ENCODE data around the gene FIGNL2. TPM values are rescaled to one million over a fixed set of nuclear protein-coding genes. Genes with fewer than 3 reads are reported as not detected.

The FIGNL2 gene
- total and polyA plus RNA-seq, 9 of the 15 experiments (the other 6 are each of a cell fraction or from before 2014, with no cell fraction given): 0.01 TPM; not detected in 8

GRCh38 chr12:51785906-51786305 is 62.6 kb downstream of the FIGNL2 start:
- DNase-seq (ENCODE audit: extremely low read depth in 1 of 4, low spot score in 3 of 4) (no peak), FAIRE-seq (no peak), ATAC-seq (no peak)
- in situ Hi-C loops (cut with MboI): no loop called here
- Histone ChIP-seq H3K27me3 (ENCODE audit: control insufficient read depth in 2 of 2, insufficient read depth in 2 of 2, low read length in 2 of 2) (peaks cover 11 to 15% of the 10 kb centered on the region in 2 experiments; a peak in 4 of 5 replicates), H2AFZ (ENCODE audit: low read depth, low read length) (no peak overlapping the region), H3K9ac (ENCODE audit: insufficient read depth in 1 of 2, low read depth in 2 of 2, low read length in 2 of 2) (no peak overlapping the region), H3K9me1 (ENCODE audit: control insufficient read depth, insufficient read depth, low read length) (no peaks in the 10 kb centered on the region), H3K79me2 (ENCODE audit: control insufficient read depth, insufficient read depth, low read length) (no peaks in the 10 kb centered on the region), H3K9me3 (replicated peaks; ENCODE audit: control insufficient read depth, insufficient read depth, low read depth, low read length) (no peaks in the 10 kb centered on the region), H3K4me3 (no peak overlapping the region), H4K20me1 (replicated peaks; ENCODE audit: control insufficient read depth, insufficient read depth, low read length) (no peaks in the 10 kb centered on the region), H3K4me2 (ENCODE audit: insufficient read depth, low read length) (no peak overlapping the region), H3K4me1 (replicated peaks in 1 of 2; ENCODE audit: control insufficient read depth in 2 of 2, insufficient read depth in 2 of 2, low read length in 2 of 2) (no peaks in the 10 kb centered on the region), H3K27ac (ENCODE audit: extremely low read depth, low read depth, low read length) (no peak overlapping the region), H3K36me3 (ENCODE audit: control insufficient read depth, insufficient read depth, low read length) (no peaks in the 10 kb centered on the region)
- ChIA-PET POLR2A (interaction anchor here (1.4 kb wide), 1 partner anchor 9 kb away, joined by 3 read pairs; no protein-coding TSS in a partner anchor), CTCF (ENCODE audit: low intra/inter-chr PET ratio) (no interaction called here)
- 18% methylated on average over 2 of the region's 2 CpGs for WGBS (ENCODE audit: insufficient coverage, low coverage, missing lambda C conversion rate)
- no TSS peak for BruUV-seq (replicated peaks)
- TF ChIP-seq DNMT1 (IDR thresholded peaks at IDR 0.05) (no peak), CHCHD3 (CRISPR knock-in tag; IDR thresholded peaks at IDR 0.05) (no peak), BRCA1 (IDR thresholded peaks at IDR 0.05) (no peak), BRCA1 (CRISPR knock-in tag; IDR thresholded peaks at IDR 0.05) (no peak), ZNF695 (CRISPR knock-in tag; IDR thresholded peaks at IDR 0.05) (no peak), ZKSCAN8 (CRISPR knock-in tag; IDR thresholded peaks at IDR 0.05) (no peak), SP2 (IDR thresholded peaks at IDR 0.05; ENCODE audit: extremely low read depth, low read depth, low read length, poor library complexity, severe bottlenecking) (no peak), ZNF23 (CRISPR knock-in tag; IDR thresholded peaks at IDR 0.05) (no peak), U2AF1 (optimal IDR thresholded peaks at IDR 0.05; ENCODE audit: low read depth, low read length) (no peak), ZNF583 (CRISPR knock-in tag; IDR thresholded peaks at IDR 0.05) (no peak), NEUROD1 (IDR thresholded peaks at IDR 0.05; ENCODE audit: borderline replicate concordance, low read depth, low read length, partially characterized antibody) (no peak), PCBP1 (IDR thresholded peaks at IDR 0.05; ENCODE audit: low read depth, low read length, poor library complexity, severe bottlenecking) (no peak), NCOA6 (IDR thresholded peaks at IDR 0.05) (no peak), FOXJ2 (tag; IDR thresholded peaks at IDR 0.05) (no peak), PTBP1 (IDR thresholded peaks at IDR 0.05; ENCODE audit: low read depth, low read length) (no peak)
- TF ChIP-seq, protein P1, sequence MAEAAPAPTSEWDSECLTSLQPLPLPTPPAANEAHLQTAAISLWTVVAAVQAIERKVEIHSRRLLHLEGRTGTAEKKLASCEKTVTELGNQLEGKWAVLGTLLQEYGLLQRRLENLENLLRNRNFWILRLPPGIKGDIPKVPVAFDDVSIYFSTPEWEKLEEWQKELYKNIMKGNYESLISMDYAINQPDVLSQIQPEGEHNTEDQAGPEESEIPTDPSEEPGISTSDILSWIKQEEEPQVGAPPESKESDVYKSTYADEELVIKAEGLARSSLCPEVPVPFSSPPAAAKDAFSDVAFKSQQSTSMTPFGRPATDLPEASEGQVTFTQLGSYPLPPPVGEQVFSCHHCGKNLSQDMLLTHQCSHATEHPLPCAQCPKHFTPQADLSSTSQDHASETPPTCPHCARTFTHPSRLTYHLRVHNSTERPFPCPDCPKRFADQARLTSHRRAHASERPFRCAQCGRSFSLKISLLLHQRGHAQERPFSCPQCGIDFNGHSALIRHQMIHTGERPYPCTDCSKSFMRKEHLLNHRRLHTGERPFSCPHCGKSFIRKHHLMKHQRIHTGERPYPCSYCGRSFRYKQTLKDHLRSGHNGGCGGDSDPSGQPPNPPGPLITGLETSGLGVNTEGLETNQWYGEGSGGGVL (CRISPR knock-in tag; IDR thresholded peaks at IDR 0.05): no peak
- TF ChIP-seq, protein P2, sequence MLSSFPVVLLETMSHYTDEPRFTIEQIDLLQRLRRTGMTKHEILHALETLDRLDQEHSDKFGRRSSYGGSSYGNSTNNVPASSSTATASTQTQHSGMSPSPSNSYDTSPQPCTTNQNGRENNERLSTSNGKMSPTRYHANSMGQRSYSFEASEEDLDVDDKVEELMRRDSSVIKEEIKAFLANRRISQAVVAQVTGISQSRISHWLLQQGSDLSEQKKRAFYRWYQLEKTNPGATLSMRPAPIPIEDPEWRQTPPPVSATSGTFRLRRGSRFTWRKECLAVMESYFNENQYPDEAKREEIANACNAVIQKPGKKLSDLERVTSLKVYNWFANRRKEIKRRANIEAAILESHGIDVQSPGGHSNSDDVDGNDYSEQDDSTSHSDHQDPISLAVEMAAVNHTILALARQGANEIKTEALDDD (IDR thresholded peaks at IDR 0.05): no peak
- TF ChIP-seq, protein P3, sequence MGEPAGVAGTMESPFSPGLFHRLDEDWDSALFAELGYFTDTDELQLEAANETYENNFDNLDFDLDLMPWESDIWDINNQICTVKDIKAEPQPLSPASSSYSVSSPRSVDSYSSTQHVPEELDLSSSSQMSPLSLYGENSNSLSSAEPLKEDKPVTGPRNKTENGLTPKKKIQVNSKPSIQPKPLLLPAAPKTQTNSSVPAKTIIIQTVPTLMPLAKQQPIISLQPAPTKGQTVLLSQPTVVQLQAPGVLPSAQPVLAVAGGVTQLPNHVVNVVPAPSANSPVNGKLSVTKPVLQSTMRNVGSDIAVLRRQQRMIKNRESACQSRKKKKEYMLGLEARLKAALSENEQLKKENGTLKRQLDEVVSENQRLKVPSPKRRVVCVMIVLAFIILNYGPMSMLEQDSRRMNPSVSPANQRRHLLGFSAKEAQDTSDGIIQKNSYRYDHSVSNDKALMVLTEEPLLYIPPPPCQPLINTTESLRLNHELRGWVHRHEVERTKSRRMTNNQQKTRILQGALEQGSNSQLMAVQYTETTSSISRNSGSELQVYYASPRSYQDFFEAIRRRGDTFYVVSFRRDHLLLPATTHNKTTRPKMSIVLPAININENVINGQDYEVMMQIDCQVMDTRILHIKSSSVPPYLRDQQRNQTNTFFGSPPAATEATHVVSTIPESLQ (CRISPR knock-in tag; IDR thresholded peaks at IDR 0.05): no peak
- intact Hi-C loops (cut with micrococcal nuclease): no loop called here

Measured in K562 (cell line).